Activated CD4-positive, alpha-beta T cell treated with anti-CD3 and anti-CD28 coated beads, Interleukin-2, amount 50 U/mL, for 1 hour (primary cell): Measurements from ENCODE around the gene SYT6.

Experiments
- DNase-seq: peaks from one replicate; pipeline ENCODE4 v3.0.0-alpha.2; 2020

The SYT6 gene

GRCh38 chr1:114154146-114154962 is 685 bp upstream of the SYT6 start:
- no peak for DNase-seq

GRCh38 chr1:114152508-114153260 is 985 bp downstream of the SYT6 start:
- DNase-seq = no peak

GRCh38 chr1:114152089-114152507 is 1.6 kb downstream of the SYT6 start:
- no peak for DNase-seq

DNA sequence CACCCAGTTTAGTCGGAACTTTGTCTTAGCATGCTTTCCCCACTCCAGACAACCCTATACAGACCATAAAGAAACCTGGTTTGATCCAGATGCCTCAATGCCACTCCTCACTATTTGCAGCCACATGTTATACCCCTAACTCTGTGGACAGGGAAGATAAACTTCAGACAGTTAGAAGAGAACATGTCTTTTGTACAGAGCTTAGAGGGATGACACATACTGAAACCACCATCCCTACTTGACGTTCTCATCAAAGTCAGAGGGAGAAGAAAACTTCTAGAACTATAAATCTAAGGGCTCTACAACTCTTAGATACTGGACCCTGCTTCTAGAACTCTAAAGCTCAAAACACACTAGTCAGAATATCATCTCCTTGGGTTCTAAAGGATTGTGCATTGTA is 3.7 kb downstream of the SYT6 start:
- DNase-seq = no peak

DNA sequence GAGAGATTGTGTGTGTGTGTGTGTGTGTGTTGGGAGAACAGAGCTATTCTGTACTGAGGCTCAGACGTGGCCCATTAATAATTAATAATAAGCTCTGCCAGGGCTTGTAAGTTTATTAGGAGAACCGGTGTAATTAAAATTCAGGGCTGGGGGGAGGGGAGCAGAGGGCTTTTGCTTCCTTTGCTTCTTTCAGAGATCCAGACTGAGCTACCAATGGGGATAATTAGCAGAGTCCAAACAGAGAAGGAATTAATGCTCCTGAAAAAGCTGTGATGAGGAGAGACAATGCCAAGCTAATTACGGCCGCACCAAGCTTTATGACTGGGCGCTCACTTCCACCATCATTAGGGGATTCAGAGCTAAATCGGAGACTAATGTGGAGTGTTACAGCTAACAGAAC is 4.5 kb downstream of the SYT6 start:
- no peak for DNase-seq

DNA sequence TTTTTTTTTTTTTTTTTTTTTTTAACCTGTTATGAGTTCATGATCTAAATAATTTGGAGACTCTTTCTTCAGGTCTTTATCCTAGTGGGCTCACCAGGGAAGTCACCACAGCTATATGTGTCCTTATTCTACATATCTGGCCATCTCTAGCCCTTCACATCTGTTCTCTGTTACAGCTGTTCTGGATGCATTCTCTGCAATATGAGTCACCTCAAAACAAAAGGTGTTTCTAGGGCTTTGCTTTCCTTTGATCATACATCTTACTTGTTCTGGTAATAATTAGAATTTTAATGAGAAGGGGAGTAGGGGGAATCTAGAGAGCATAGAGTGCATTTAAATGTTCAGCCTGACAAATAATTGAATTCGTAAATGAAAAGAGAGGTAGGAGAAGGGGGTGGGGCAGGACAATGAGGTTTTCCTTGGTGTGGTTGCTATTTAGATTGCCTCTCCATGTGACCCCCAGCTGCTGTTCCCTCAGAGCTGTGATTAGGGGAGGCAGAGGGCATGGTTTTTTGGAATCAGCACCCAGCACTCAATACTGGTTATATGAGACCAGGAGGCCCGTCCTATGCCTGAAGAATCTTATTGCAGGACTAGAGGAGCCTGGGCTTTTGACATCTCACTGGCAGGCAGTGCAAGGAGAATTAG is 8.0 kb downstream of the SYT6 start:
- no peak for DNase-seq

DNA sequence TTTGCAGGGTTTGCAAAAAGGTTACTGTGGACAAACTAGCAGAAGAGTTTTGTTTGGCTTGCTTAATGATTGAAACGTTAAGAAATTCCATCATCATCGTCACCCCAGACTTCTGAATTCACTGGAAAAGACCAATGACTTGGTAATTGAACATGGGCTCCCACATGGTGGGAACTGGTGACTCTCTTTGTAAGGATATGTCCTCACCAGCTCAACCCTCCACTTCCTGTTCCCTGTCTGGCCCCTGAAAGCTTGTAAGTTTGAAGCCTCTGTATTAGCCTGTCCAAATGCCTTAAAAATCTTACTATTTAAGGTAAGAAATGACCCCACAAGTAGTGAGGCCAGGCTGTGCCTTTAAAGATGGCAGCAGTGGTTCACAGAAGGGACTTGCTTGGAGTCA is 9.7 kb downstream of the SYT6 start:
- no peak for DNase-seq

DNA sequence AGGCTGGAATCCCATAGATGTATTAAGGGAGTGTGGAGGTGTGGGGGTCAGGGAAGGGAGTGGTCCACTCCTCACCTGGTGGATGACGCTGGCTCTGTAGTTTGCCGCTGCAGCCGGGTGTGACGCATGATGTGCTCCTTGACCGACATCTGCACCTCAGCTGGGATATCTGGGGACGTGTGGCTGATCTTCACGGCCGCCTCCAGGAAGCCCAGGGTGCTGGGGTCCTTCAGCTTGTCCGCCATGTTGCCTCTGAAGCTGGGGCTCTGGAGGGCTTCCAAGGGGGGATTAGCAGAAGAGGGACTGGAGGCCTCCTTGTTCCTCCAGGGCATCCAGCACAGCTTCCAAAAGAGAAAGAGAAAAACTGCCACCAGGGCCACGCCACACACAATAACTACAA is 14.1 kb downstream of the SYT6 start:
- no peak for DNase-seq

- no peak for DNase-seq
Measured at GRCh38 chr1:114137497-114137896, 16.2 kb downstream of the SYT6 start.

- DNase-seq = no peak
Measured at GRCh38 chr1:114135786-114136185, 17.9 kb downstream of the SYT6 start.

GRCh38 chr1:114134518-114134917 is 19.2 kb downstream of the SYT6 start:
- DNase-seq = no peak

DNA sequence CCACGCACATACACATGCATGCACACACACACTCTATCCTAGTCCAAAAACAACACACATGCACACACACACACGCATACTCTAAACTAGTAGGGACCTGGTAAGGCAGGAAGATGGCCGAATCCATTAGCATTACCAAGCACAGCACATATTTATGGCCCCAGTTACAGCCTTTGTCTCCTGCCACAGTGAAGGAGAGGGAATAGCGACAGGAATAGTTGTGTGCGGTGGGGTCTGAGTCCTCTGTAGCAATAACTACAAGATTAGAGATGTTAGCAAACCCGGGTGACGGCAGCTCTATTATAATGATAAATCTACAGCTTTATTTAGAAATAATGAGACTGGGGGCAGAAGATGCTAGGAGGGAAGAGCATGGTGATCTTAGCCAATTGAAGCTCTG is 20.5 kb downstream of the SYT6 start:
- no peak for DNase-seq

- no peak for DNase-seq
Measured at GRCh38 chr1:114131526-114132220, 22.0 kb downstream of the SYT6 start.

DNA sequence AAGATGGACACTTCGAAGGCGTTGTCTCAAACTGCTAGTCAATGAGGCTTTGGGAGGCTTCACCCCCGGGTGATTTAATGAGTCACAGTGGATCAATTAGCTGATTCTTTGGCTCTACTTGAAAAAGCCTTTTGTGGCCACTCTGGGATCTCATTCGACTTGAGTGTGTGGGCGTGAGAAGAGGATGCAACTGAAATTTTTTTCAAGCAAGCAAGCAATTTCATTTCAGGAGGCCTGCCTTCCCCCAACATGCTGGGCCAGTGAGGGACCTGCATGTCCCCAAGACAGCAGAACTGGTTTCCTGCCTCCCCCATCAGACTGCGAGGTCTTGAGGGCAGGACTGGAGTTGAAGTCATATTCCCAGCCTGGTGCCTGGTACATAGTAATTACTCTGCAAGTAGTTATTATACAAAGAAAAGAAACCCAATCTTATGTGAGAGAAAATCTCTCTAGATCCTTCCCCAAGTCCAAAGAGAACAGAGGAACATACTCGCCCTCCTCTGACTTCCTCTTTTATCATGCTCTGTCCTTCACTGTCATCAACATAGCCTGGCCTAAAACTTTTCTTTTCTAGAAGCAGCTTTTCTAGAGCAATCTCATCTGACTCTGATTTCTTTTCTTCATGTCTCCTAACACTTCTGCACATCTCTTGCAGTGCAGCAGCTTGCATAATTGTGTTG is 22.7 kb downstream of the SYT6 start:
- DNase-seq = no peak

DNA sequence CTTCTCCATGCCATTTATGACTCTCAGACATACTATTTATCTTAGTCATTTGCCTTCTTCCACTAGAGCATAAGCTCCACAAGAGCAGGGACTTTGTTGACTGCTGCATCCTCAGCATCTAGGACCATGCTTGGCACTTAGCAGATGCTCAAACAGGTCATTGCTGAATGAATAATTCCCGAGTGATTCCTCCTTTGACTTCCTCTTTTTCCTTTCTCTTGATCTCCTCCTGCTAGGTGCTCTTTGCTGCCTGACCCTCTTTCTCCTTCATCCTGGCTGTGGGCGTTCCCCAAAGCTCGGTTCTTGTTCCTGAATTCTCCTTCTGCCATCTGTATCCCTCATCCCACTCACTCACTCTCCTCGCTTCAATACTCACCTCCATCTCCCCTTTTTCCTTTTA is 23.5 kb downstream of the SYT6 start:
- DNase-seq = no peak

- DNase-seq = no peak
Measured at GRCh38 chr1:114128293-114128692, 25.4 kb downstream of the SYT6 start.

- no peak for DNase-seq
Measured at GRCh38 chr1:114126261-114127095, 27.2 kb downstream of the SYT6 start.

GRCh38 chr1:114124644-114125043 is 29.0 kb downstream of the SYT6 start:
- DNase-seq = no peak

- DNase-seq = no peak
Measured at GRCh38 chr1:114122941-114123618, 30.6 kb downstream of the SYT6 start.

GRCh38 chr1:114118351-114118990 is 35.2 kb downstream of the SYT6 start:
- DNase-seq = no peak

GRCh38 chr1:114117654-114118053 is 36.0 kb downstream of the SYT6 start:
- no peak for DNase-seq
